ENCODE measurements around the gene FLOT1. TPM values are rescaled to one million over a fixed set of nuclear protein-coding genes. Genes with fewer than 3 reads are reported as not detected.

The FLOT1 gene
- total RNA-seq, 1 experiment from 2014 or later: 111 TPM

DNA sequence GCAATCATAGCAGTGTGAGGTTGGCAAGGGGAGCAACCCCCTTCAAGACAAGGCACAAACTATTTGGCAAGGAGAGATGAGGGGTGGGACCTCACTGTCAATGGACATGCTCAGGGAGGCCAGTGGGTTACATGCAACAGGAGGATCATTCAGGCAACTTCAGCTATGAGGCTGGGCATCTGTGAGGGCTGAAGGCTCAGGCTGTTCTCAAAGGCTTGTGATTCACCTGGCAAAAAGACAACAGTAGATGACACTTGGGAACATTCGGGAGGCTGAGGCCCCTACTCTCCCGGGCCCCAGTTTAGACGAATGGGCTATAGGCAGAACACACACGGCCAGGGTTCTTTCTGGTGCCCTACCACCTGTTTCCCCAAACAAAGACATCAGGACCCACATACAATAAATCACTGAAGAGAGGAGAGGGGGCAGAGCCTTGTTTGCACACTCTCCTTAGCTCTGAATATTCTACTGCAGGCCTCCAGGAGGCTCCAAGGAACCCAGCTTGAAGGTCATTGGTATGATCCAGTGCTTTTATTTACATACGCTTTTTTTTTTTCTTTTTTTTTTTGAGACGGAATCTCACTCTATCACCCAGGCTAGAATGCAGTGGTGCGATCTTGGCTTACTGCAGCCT is 14.4 kb downstream of the FLOT1 start:
- H3T11ph ChIP-seq (ENCODE audit: low read length): no peak overlapping the region
- H3K4me1 ChIP-seq (ENCODE audit: insufficient read depth, low read length): no peaks in the 10 kb centered on the region
- no peak overlapping the region for H2BK15ac ChIP-seq (ENCODE audit: low read depth, low read length)
- H2AFZ ChIP-seq (ENCODE audit: low read length): no peak overlapping the region
- H2BK120ac ChIP-seq (ENCODE audit: low read depth, low read length, poor library complexity, severe bottlenecking): no peak overlapping the region
- TF ChIP-seq, protein P1, sequence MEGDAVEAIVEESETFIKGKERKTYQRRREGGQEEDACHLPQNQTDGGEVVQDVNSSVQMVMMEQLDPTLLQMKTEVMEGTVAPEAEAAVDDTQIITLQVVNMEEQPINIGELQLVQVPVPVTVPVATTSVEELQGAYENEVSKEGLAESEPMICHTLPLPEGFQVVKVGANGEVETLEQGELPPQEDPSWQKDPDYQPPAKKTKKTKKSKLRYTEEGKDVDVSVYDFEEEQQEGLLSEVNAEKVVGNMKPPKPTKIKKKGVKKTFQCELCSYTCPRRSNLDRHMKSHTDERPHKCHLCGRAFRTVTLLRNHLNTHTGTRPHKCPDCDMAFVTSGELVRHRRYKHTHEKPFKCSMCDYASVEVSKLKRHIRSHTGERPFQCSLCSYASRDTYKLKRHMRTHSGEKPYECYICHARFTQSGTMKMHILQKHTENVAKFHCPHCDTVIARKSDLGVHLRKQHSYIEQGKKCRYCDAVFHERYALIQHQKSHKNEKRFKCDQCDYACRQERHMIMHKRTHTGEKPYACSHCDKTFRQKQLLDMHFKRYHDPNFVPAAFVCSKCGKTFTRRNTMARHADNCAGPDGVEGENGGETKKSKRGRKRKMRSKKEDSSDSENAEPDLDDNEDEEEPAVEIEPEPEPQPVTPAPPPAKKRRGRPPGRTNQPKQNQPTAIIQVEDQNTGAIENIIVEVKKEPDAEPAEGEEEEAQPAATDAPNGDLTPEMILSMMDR (conservative IDR thresholded peaks at IDR 0.05): no peak; the same call in 2 of the 3 replicates
- no peak overlapping the region for H2BK12ac ChIP-seq (ENCODE audit: insufficient read length, low read depth, low read length)
- H3K56ac ChIP-seq (ENCODE audit: insufficient read length, low read depth, low read length): no peak overlapping the region
- no peak overlapping the region for H3K14ac ChIP-seq (ENCODE audit: insufficient read depth, low read length)
- no peaks in the 10 kb centered on the region for H3K79me1 ChIP-seq (ENCODE audit: insufficient read depth, low read depth, low read length, poor library complexity, severe bottlenecking)
- no peak overlapping the region for H3K9ac ChIP-seq (ENCODE audit: extremely low read depth, insufficient read length, low read length)
- no peak overlapping the region for H4K5ac ChIP-seq (ENCODE audit: insufficient read length, low read depth, low read length)
- Mint-ChIP-seq H3K27me3 (ENCODE audit: low read depth) (peaks cover 5% of the 10 kb centered on the region; the same call in 1 of the 2 replicates), H3K4me3 (no peak overlapping the region; a peak in 1 of 5 replicates), H3K4me1 (peaks cover 14 to 23% of the 10 kb centered on the region in 2 experiments), H3K36me3 (ENCODE audit: insufficient read depth in 1 of 3, low read depth in 3 of 3) (peaks cover 35 to 80% (median 50%) of the 10 kb centered on the region in 3 experiments), H3K27ac (peak overlapping the region; percentile 32 to 78 (median 73); a peak in 4 of 7 replicates), H3K9me3 (no peaks in the 10 kb centered on the region)
- no peak overlapping the region for H2BK5ac ChIP-seq (ENCODE audit: insufficient read length, low read length)
- no peak overlapping the region for H3K18ac ChIP-seq (ENCODE audit: insufficient read length, low read depth, low read length)
- no peaks in the 10 kb centered on the region for H3K23me2 ChIP-seq (ENCODE audit: insufficient read length, low read depth, low read length, poor library complexity, severe bottlenecking)
- H3K4me2 ChIP-seq (ENCODE audit: insufficient read depth, insufficient read length, low read length): no peak overlapping the region
- H3K9me3 ChIP-seq (ENCODE audit: control insufficient read depth, low read depth, low read length): no peaks in the 10 kb centered on the region
- no peak overlapping the region for H2BK20ac ChIP-seq (ENCODE audit: low read depth, low read length, poor library complexity, severe bottlenecking)
- no peaks in the 10 kb centered on the region; the same call in 1 of the 2 replicates for H3K79me2 ChIP-seq (ENCODE audit: insufficient read depth, low read length)
- no peak overlapping the region for H3K4ac ChIP-seq (ENCODE audit: low read depth, low read length)
- WGBS (ENCODE audit: extremely low coverage, insufficient read length, low lambda C conversion rate): no CpG with 5 or more reads among the region's 7 CpGs
- no peak overlapping the region for H2AK5ac ChIP-seq (ENCODE audit: insufficient read length, low read length)
- no peak overlapping the region for H3K23ac ChIP-seq (ENCODE audit: insufficient read length, low read depth, low read length)
- no peak overlapping the region for H3K27ac ChIP-seq (ENCODE audit: insufficient read length, low read depth, low read length)
- H4K20me1 ChIP-seq (ENCODE audit: control insufficient read depth, insufficient read depth, insufficient read length): no peaks in the 10 kb centered on the region
- no peak for DNase-seq
- H3K27me3 ChIP-seq (ENCODE audit: insufficient read depth, low read length): no peaks in the 10 kb centered on the region
- no peak overlapping the region for H4K8ac ChIP-seq (replicated peaks; ENCODE audit: insufficient read length, low read depth, low read length)
- H4K91ac ChIP-seq (ENCODE audit: insufficient read length, low read depth, low read length): no peak overlapping the region

All from H9 (cell line).